PC-9 (cell line): ENCODE results near the gene DNAJC15.

Experiments
- EZH2 ChIP-seq: fragments of 200-600 bp; sonication (generic); IDR thresholded peaks from 2 replicates; pipeline ENCODE4 v1.8.0; 2017; ENCODE audit warnings: antibody characterized with exemption, low read depth
- TF ChIP-seq, protein P1 (sequence below): fragments of 200-600 bp; sonication (generic); conservative IDR thresholded peaks from 2 replicates; pipeline ENCODE4 v1.6.1; 2017; ENCODE audit warnings: mixed run types, antibody characterized with exemption, mild to moderate bottlenecking, moderate library complexity

DNA sequence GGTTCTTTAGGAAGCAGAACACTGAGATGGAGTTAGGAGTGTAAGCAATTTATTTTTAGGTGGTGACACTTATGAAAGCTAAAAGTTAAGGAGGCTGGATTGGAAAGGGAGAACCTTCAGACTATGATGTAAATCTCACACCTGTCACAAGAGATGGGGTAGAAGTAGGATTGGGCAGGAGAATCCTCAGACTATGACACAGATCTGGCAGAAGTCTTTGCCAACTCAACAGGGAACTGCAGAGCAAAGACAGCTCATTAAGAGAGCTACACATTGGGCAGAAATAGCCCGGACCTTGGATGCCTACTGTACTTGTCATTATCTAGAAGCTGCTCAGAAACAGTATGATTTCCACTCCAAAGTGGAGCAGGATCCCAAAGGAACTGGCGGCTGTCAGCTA lies 134.4 kb downstream of the DNAJC15 start:
- TF ChIP-seq, protein P1, sequence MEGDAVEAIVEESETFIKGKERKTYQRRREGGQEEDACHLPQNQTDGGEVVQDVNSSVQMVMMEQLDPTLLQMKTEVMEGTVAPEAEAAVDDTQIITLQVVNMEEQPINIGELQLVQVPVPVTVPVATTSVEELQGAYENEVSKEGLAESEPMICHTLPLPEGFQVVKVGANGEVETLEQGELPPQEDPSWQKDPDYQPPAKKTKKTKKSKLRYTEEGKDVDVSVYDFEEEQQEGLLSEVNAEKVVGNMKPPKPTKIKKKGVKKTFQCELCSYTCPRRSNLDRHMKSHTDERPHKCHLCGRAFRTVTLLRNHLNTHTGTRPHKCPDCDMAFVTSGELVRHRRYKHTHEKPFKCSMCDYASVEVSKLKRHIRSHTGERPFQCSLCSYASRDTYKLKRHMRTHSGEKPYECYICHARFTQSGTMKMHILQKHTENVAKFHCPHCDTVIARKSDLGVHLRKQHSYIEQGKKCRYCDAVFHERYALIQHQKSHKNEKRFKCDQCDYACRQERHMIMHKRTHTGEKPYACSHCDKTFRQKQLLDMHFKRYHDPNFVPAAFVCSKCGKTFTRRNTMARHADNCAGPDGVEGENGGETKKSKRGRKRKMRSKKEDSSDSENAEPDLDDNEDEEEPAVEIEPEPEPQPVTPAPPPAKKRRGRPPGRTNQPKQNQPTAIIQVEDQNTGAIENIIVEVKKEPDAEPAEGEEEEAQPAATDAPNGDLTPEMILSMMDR = no peak
- TF ChIP-seq EZH2 = no peak
